H9 (cell line): ENCODE measurements around the gene ESPNL. TPM values are rescaled to one million over a fixed set of nuclear protein-coding genes. Genes with fewer than 3 reads are reported as not detected.

ENCODE experiments used
- DNase-seq: peaks from one replicate; pipeline ENCODE4 v3.0.0-alpha.2; 2017
- H2AFZ ChIP-seq: one replicate; pipeline ENCODE4 v1.6.1; 2013; ENCODE audit warnings: mild to moderate bottlenecking, low read length, control low read depth, moderate library complexity
- H2AK5ac ChIP-seq: 2 replicates; pipeline ENCODE4 v1.6.1; 2013; ENCODE audit warnings: low read length, control low read depth, mixed read lengths; ENCODE audit not compliant: insufficient read length
- H2BK120ac ChIP-seq: one replicate; pipeline ENCODE4 v1.6.1; 2013; ENCODE audit warnings: low read depth, mild to moderate bottlenecking, low read length, control low read depth, inconsistent platforms; ENCODE audit not compliant: poor library complexity, severe bottlenecking
- H2BK12ac ChIP-seq: 2 replicates; pipeline ENCODE4 v1.6.1; 2013; ENCODE audit warnings: low read length, control low read depth, mixed read lengths, low read depth; ENCODE audit not compliant: insufficient read length
- H2BK15ac ChIP-seq: 2 replicates; pipeline ENCODE4 v1.6.1; 2013; ENCODE audit warnings: low read depth, low read length, control low read depth
- H2BK20ac ChIP-seq: one replicate; pipeline ENCODE4 v1.6.1; 2013; ENCODE audit warnings: low read depth, mild to moderate bottlenecking, low read length, control low read depth, inconsistent platforms; ENCODE audit not compliant: poor library complexity, severe bottlenecking
- H2BK5ac ChIP-seq: 2 replicates; pipeline ENCODE4 v1.6.1; 2013; ENCODE audit warnings: low read length, control low read depth, mixed read lengths; ENCODE audit not compliant: insufficient read length
- H3K14ac ChIP-seq: 2 replicates; pipeline ENCODE4 v1.6.1; 2013; ENCODE audit warnings: low read length, control low read depth; ENCODE audit not compliant: insufficient read depth
- H3K18ac ChIP-seq: 2 replicates; pipeline ENCODE4 v1.6.1; 2013; ENCODE audit warnings: low read depth, mild to moderate bottlenecking, mixed read lengths, low read length, control low read depth; ENCODE audit not compliant: insufficient read length
- H3K23ac ChIP-seq: 2 replicates; pipeline ENCODE4 v1.6.1; 2013; ENCODE audit warnings: low read length, control low read depth, mixed read lengths, low read depth; ENCODE audit not compliant: insufficient read length
- H3K23me2 ChIP-seq: 2 replicates; pipeline ENCODE4 v1.6.1; 2013; ENCODE audit warnings: low read depth, mild to moderate bottlenecking, mixed read lengths, low read length, control low read depth; ENCODE audit not compliant: insufficient read length, poor library complexity, severe bottlenecking
- H3K27ac ChIP-seq: 2 replicates; pipeline ENCODE4 v1.5.1; 2013; ENCODE audit warnings: low read length, control low read depth, mixed read lengths, low read depth; ENCODE audit not compliant: insufficient read length
- H3K27me3 ChIP-seq: 2 replicates; pipeline ENCODE4 v1.6.1; 2013; ENCODE audit warnings: low read length, control low read depth, inconsistent platforms; ENCODE audit not compliant: insufficient read depth
- H3K4ac ChIP-seq: 2 replicates; pipeline ENCODE4 v1.6.1; 2013; ENCODE audit warnings: low read depth, mild to moderate bottlenecking, control low read depth, inconsistent platforms, low read length, moderate library complexity
- H3K4me1 ChIP-seq: 2 replicates; pipeline ENCODE4 v1.6.1; 2013; ENCODE audit warnings: low read length, control low read depth, inconsistent platforms; ENCODE audit not compliant: insufficient read depth
- H3K4me2 ChIP-seq: 2 replicates; pipeline ENCODE4 v1.6.1; 2013; ENCODE audit warnings: low read length, control low read depth, mixed read lengths; ENCODE audit not compliant: insufficient read length, insufficient read depth
- H3K56ac ChIP-seq: 2 replicates; pipeline ENCODE4 v1.6.1; 2013; ENCODE audit warnings: low read depth, mild to moderate bottlenecking, mixed read lengths, low read length, control low read depth; ENCODE audit not compliant: insufficient read length
- H3K79me1 ChIP-seq: 2 replicates; pipeline ENCODE4 v1.6.1; 2013; ENCODE audit warnings: low read depth, mild to moderate bottlenecking, moderate library complexity, low read length, control low read depth, inconsistent platforms; ENCODE audit not compliant: insufficient read depth, poor library complexity, severe bottlenecking
- H3K79me2 ChIP-seq: 2 replicates; pipeline ENCODE4 v1.6.1; 2013; ENCODE audit warnings: low read length, control low read depth, inconsistent platforms; ENCODE audit not compliant: insufficient read depth
- H3K9ac ChIP-seq: 2 replicates; pipeline ENCODE4 v1.6.1; 2013; ENCODE audit warnings: low read length, control low read depth, mixed read lengths; ENCODE audit not compliant: insufficient read length; ENCODE audit errors: extremely low read depth
- H3K9me3 ChIP-seq: one replicate; pipeline ENCODE4 v1.6.1; 2013; ENCODE audit warnings: low read depth, low read length, inconsistent platforms; ENCODE audit not compliant: control insufficient read depth
- H3T11ph ChIP-seq: one replicate; pipeline ENCODE4 v1.6.1; 2013; ENCODE audit warnings: mild to moderate bottlenecking, low read length, control low read depth, inconsistent platforms
- H4K20me1 ChIP-seq: one replicate; pipeline ENCODE4 v1.6.1; 2013; ENCODE audit not compliant: control insufficient read depth, insufficient read length, insufficient read depth
- H4K5ac ChIP-seq: 2 replicates; pipeline ENCODE4 v1.6.1; 2013; ENCODE audit warnings: low read depth, mild to moderate bottlenecking, mixed read lengths, low read length, control low read depth; ENCODE audit not compliant: insufficient read length
- H4K8ac ChIP-seq: replicated peaks from 2 replicates; pipeline ENCODE4 v1.6.1; 2013; ENCODE audit warnings: low read length, control low read depth, mixed read lengths, low read depth; ENCODE audit not compliant: insufficient read length
- H4K91ac ChIP-seq: 2 replicates; pipeline ENCODE4 v1.6.1; 2013; ENCODE audit warnings: low read depth, mild to moderate bottlenecking, moderate library complexity, mixed read lengths, low read length, control low read depth; ENCODE audit not compliant: insufficient read length
- H3K27ac Mint-ChIP-seq, 3 experiments: 2 replicates in 2 of 3; 3 replicates in 1 of 3; pipeline ENCODE4 v1.8.0; 2020 to 2021; ENCODE audit warnings: mixed read lengths in 3 of 3, mild to moderate bottlenecking in 1 of 3, moderate library complexity in 1 of 3
- H3K27me3 Mint-ChIP-seq: 2 replicates; pipeline ENCODE4 v1.8.0; 2021; ENCODE audit warnings: low read depth, mild to moderate bottlenecking, moderate library complexity, mixed read lengths
- H3K36me3 Mint-ChIP-seq, 3 experiments: 2 replicates in 2 of 3; 3 replicates in 1 of 3; pipeline ENCODE4 v1.8.0; 2020 to 2021; ENCODE audit warnings: low read depth in 3 of 3, mixed read lengths in 3 of 3; ENCODE audit not compliant: insufficient read depth in 1 of 3
- H3K4me1 Mint-ChIP-seq, 2 experiments: 2 replicates each; pipeline ENCODE4 v1.8.0; 2020; ENCODE audit warnings: mixed read lengths in 2 of 2
- H3K4me3 Mint-ChIP-seq, 2 experiments: 2 replicates in 1 of 2; 3 replicates in 1 of 2; pipeline ENCODE4 v1.8.0; 2020 to 2021; ENCODE audit warnings: mild to moderate bottlenecking in 2 of 2, mixed read lengths in 2 of 2, moderate library complexity in 1 of 2
- H3K9me3 Mint-ChIP-seq, 2 experiments: 2 replicates in 1 of 2; 3 replicates in 1 of 2; pipeline ENCODE4 v1.8.0; 2020; ENCODE audit warnings: mild to moderate bottlenecking in 2 of 2, mixed read lengths in 2 of 2, moderate library complexity in 1 of 2
- WGBS: extraction: QIAGEN DNeasy Blood & Tissue Kit; methylation state at CpG from one replicate; pipeline ENCODE4 v1.1.7; 2013; ENCODE audit warnings: missing lambda C conversion rate, low lambda C conversion rate, mixed read lengths; ENCODE audit not compliant: insufficient read length; ENCODE audit errors: extremely low coverage; 5-methylcytosine and 5-hydroxymethylcytosine counted together
- total RNA-seq: library from RNA; stranded (reverse); gene quantifications from 2 replicates; pipeline ENCODE4 v1.2.1, GENCODE V29; 2021
- TF ChIP-seq, protein P1 (sequence below): fragments of 200-600 bp; sonication (generic); conservative IDR thresholded peaks from 3 replicates; pipeline ENCODE4 v1.8.0; 2021; ENCODE audit warnings: antibody characterized with exemption, mild to moderate bottlenecking

Gene ESPNL
- total RNA-seq, 1 experiment from 2014 or later: 0.17 TPM

DNA sequence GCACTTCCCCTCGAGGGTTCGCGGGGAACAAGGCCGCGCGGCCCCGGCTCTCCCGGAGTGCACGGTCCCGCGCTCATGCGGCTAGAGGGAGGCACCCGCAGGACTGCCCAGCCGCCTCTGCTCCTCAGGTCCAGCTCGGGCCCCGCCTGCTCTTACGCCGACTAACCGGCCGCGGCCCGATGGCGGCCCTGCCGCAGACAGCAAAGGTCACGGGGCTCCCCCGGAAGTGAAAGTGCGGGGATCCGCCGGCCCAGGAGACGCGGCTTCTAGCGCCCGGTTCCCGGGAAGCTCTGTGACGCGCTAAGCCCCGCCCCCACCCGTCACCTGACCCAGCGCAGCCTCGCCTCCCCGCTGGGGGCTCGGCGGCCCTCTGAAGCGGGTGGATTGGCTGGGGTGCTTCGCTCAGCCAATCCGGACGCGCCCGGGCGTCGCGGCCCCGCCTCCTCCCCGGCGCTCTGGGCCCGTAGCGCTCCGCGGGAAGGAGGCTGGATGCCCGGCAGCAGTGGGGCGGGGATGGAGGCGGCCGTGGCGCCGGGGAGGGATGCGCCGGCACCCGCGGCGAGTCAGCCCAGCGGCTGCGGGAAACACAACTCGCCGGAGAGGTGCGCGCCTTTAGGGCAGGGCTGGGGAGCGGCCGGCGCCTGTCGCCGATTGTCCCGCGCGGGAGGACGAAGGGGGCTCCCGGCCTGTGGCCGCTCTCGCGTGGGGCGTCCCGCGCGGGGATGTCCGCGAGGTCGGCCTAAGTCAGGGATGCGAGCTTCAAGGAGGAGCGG, 39.4 kb upstream of the ESPNL start, which contains the start of gene SCLY:
SCLY (plus strand) TSS at position 460 of the 773 bp plus-strand sequence; CDS start at position 514, 54 bp downstream.
- TF ChIP-seq, protein P1, sequence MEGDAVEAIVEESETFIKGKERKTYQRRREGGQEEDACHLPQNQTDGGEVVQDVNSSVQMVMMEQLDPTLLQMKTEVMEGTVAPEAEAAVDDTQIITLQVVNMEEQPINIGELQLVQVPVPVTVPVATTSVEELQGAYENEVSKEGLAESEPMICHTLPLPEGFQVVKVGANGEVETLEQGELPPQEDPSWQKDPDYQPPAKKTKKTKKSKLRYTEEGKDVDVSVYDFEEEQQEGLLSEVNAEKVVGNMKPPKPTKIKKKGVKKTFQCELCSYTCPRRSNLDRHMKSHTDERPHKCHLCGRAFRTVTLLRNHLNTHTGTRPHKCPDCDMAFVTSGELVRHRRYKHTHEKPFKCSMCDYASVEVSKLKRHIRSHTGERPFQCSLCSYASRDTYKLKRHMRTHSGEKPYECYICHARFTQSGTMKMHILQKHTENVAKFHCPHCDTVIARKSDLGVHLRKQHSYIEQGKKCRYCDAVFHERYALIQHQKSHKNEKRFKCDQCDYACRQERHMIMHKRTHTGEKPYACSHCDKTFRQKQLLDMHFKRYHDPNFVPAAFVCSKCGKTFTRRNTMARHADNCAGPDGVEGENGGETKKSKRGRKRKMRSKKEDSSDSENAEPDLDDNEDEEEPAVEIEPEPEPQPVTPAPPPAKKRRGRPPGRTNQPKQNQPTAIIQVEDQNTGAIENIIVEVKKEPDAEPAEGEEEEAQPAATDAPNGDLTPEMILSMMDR: no peak
- Histone ChIP-seq H3K18ac (peak within 1 kb of the TSS; percentile 66), H3T11ph (no peak within 1 kb of the TSS), H4K91ac (no peak within 1 kb of the TSS), H3K4ac (no peak within 1 kb of the TSS), H3K79me2 (peaks cover 2% of the 10 kb centered on the region; the same call in 1 of the 2 replicates), H3K23ac (no peak within 1 kb of the TSS), H3K9me3 (no peaks in the 10 kb centered on the region), H4K20me1 (no peaks in the 10 kb centered on the region), H3K4me2 (peak within 1 kb of the TSS; percentile 91), H4K8ac (no peak within 1 kb of the TSS), H3K4me1 (peaks cover 6% of the 10 kb centered on the region), H2BK120ac (no peak within 1 kb of the TSS), H2AK5ac (no peak within 1 kb of the TSS), H2BK5ac (no peak within 1 kb of the TSS), H3K79me1 (peaks cover 4% of the 10 kb centered on the region), H2BK20ac (no peak within 1 kb of the TSS), H2BK15ac (no peak within 1 kb of the TSS), H3K27me3 (no peaks in the 10 kb centered on the region), H4K5ac (no peak within 1 kb of the TSS), H3K56ac (no peak within 1 kb of the TSS), H3K14ac (peak within 1 kb of the TSS; percentile 88), H2AFZ (no peak within 1 kb of the TSS), H3K9ac (peak within 1 kb of the TSS; percentile 84), H2BK12ac (no peak within 1 kb of the TSS), H3K27ac (no peak within 1 kb of the TSS), H3K23me2 (peaks cover 9% of the 10 kb centered on the region)
- Mint-ChIP-seq H3K36me3 (peaks cover 13 to 25% (median 21%) of the 10 kb centered on the region in 3 experiments), H3K4me3 (peak within 1 kb of the TSS; percentile 88 to 93), H3K4me1 (peaks cover 27 to 34% of the 10 kb centered on the region in 2 experiments), H3K27me3 (peaks cover 8% of the 10 kb centered on the region; the same call in 1 of the 2 replicates), H3K9me3 (no peaks in the 10 kb centered on the region; a peak in 1 of 5 replicates), H3K27ac (peak within 1 kb of the TSS; percentile 93 to 98 (median 97))
- WGBS: no CpG with 5 or more reads among the region's 98 CpGs
- DNase-seq: peak; percentile 98
